ENCODE measurements around the gene ACTA1.

DNA sequence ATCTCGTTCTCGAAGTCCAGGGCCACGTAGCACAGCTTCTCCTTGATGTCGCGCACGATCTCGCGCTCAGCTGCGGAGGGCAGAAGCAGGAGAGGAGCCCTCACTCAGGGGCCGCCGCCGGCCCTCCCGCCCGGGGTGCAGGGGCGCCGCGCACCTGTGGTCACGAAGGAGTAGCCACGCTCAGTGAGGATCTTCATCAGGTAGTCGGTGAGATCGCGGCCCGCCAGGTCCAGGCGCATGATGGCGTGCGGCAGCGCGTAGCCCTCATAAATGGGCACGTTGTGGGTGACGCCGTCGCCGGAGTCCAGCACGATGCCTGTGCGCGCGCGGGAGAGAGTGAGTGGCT lies 1.8 kb downstream of the ACTA1 start:
- TF ChIP-seq CTCF (IDR thresholded peaks at IDR 0.05; ENCODE audit: borderline replicate concordance, extremely low read depth, low read length, poor library complexity, severe bottlenecking) (no peak), EZH2 (IDR thresholded peaks at IDR 0.05; ENCODE audit: borderline replicate concordance, low read depth, low read length, severe bottlenecking) (no peak)

Measured in DND-41 (cell line).